K562 (cell line): ENCODE results near the gene TARS1. TPM values are rescaled to one million over a fixed set of nuclear protein-coding genes. Genes with fewer than 3 reads are reported as not detected.

ENCODE experiments used
- ATAC-seq: fragments of 200-7000 bp; cut with Tn5 transposase; 3 replicates; pipeline ENCODE4 v1.9.1; 2020; ENCODE audit warnings: moderate library complexity
- BruUV-seq: library from RNA; stranded (reverse); fragments of 400-500 nt; replicated peaks from 2 replicates; lab custom pipeline; 2021; lab: Mats Ljungman, UMichigan
- CTCF ChIA-PET: fragments of 300-600 bp; formaldehyde crosslinking; extraction: SDS; loops from one replicate; lab custom pipeline; 2021; ENCODE audit warnings: low intra/inter-chr PET ratio; lab: Yijun Ruan, JAX
- POLR2A ChIA-PET: fragments of 300-600, 350-650 bp; sonication (Branson Sonifier 250); formaldehyde crosslinking; extraction: SDS; loops from one replicate; lab custom pipeline; 2021; ENCODE audit warnings: antibody characterized with exemption, inconsistent platforms; lab: Yijun Ruan, JAX
- DNase-seq, 4 experiments: peaks; one replicate each; pipeline versions ENCODE4 v3.0.0 to v3.0.0-alpha.2; 2011 to 2018; ENCODE audit warnings: low spot score in 3 of 4, mixed read lengths in 3 of 4; ENCODE audit errors: extremely low read depth in 1 of 4
- FAIRE-seq: peaks from 2 replicates; lab custom pipeline; 2011; peaks lifted over from hg19 to GRCh38; lab: Jason Lieb, UNC
- H2AFZ ChIP-seq: 2 replicates; pipeline ENCODE4 v1.6.0; 2011; ENCODE audit warnings: low read depth, low read length, control low read depth, inconsistent platforms
- H3K27ac ChIP-seq: fragments of 200-600 bp; 3 replicates; pipeline ENCODE4 v1.8.0; 2011; ENCODE audit warnings: low read depth, mild to moderate bottlenecking, control low read depth, inconsistent platforms, low read length, moderate library complexity, mixed read lengths; ENCODE audit errors: extremely low read depth
- H3K27me3 ChIP-seq, 2 experiments: fragments of 300-600 bp in 1 of 2; 2 replicates in 1 of 2; 3 replicates in 1 of 2; pipeline versions ENCODE4 v1.6.0 to v1.8.0; 2011; ENCODE audit warnings: inconsistent platforms in 2 of 2, low read length in 2 of 2, mild to moderate bottlenecking in 1 of 2, mixed read lengths in 1 of 2, moderate library complexity in 1 of 2; ENCODE audit not compliant: control insufficient read depth in 2 of 2, insufficient read depth in 2 of 2
- H3K36me3 ChIP-seq: fragments of 300-600 bp; 3 replicates; pipeline ENCODE4 v1.8.0; 2011; ENCODE audit warnings: mild to moderate bottlenecking, low read length, inconsistent platforms; ENCODE audit not compliant: control insufficient read depth, insufficient read depth
- H3K4me1 ChIP-seq, 2 experiments: fragments of 200-600 bp in 1 of 2; replicated peaks in 1 of 2; 2 replicates in 1 of 2; 3 replicates in 1 of 2; pipeline versions ENCODE4 v1.5.1 to v1.8.0; 2011; ENCODE audit warnings: inconsistent platforms in 2 of 2, low read length in 2 of 2, mild to moderate bottlenecking in 1 of 2, mixed read lengths in 1 of 2, moderate library complexity in 1 of 2; ENCODE audit not compliant: control insufficient read depth in 2 of 2, insufficient read depth in 2 of 2
- H3K4me2 ChIP-seq: 2 replicates; pipeline ENCODE4 v1.6.1; 2011; ENCODE audit warnings: low read length, control low read depth, inconsistent platforms, mixed read lengths; ENCODE audit not compliant: insufficient read depth
- H3K4me3 ChIP-seq: fragments of 200-600 bp; sonication (generic), shearing (Covaris generic); 2 replicates; pipeline ENCODE4 v1.5.1; 2016; ENCODE audit warnings: control low read depth, inconsistent platforms
- H3K79me2 ChIP-seq: fragments of 200-600 bp; 3 replicates; pipeline ENCODE4 v1.8.0; 2011; ENCODE audit warnings: low read length, inconsistent platforms; ENCODE audit not compliant: control insufficient read depth, insufficient read depth
- H3K9ac ChIP-seq, 2 experiments: 2 replicates each; pipeline versions ENCODE4 v1.6.0 to v1.6.1; 2011; ENCODE audit warnings: low read depth in 2 of 2, low read length in 2 of 2, control low read depth in 1 of 2, inconsistent platforms in 1 of 2, mild to moderate bottlenecking in 1 of 2, mixed read lengths in 1 of 2; ENCODE audit not compliant: insufficient read depth in 1 of 2
- H3K9me1 ChIP-seq: one replicate; pipeline ENCODE4 v1.6.0; 2011; ENCODE audit warnings: inconsistent platforms, mild to moderate bottlenecking, low read length, moderate library complexity; ENCODE audit not compliant: control insufficient read depth, insufficient read depth
- H3K9me3 ChIP-seq: replicated peaks from 2 replicates; pipeline ENCODE4 v1.5.1; 2011; ENCODE audit warnings: low read depth, low read length, inconsistent platforms; ENCODE audit not compliant: control insufficient read depth, insufficient read depth
- H4K20me1 ChIP-seq: replicated peaks from 2 replicates; pipeline ENCODE4 v1.6.1; 2011; ENCODE audit warnings: low read length, inconsistent platforms, mixed read lengths; ENCODE audit not compliant: control insufficient read depth, insufficient read depth
- CHD4 ChIP-seq: fragments of 200-600 bp; sonication (generic); IDR thresholded peaks from 3 replicates; pipeline ENCODE4 v1.6.1; 2012; ENCODE audit warnings: low read depth, mild to moderate bottlenecking, mixed read lengths, low read length, inconsistent platforms; ENCODE audit not compliant: insufficient read depth, insufficient replicate concordance, poor library complexity, severe bottlenecking
- ELF4 ChIP-seq: fragments of 450-650 bp; formaldehyde crosslinking; IDR thresholded peaks from 2 replicates; pipeline ENCODE4 v1.4.0; 2022; ENCODE audit warnings: missing genetic modification characterization
- HNRNPH1 ChIP-seq: fragments of 200-400 bp; formaldehyde crosslinking; optimal IDR thresholded peaks from 2 replicates; pipeline ENCODE3; 2017; ENCODE audit warnings: low read depth, mild to moderate bottlenecking, low read length, moderate library complexity
- KAT2B ChIP-seq: IDR thresholded peaks from one replicate; pipeline ENCODE4 v1.6.1; 2012; ENCODE audit warnings: low read depth, mild to moderate bottlenecking, control low read depth, inconsistent platforms, low read length, moderate library complexity
- MEF2D ChIP-seq: conservative IDR thresholded peaks from 2 replicates; pipeline ENCODE4 v1.6.1; 2016; ENCODE audit warnings: low read depth, missing genetic modification characterization, missing compliant biosample characterization
- NFXL1 ChIP-seq: fragments of 450-650 bp; formaldehyde crosslinking; IDR thresholded peaks from 2 replicates; pipeline ENCODE4 v1.4.0; 2021; ENCODE audit warnings: mild to moderate bottlenecking
- SREBF2 ChIP-seq: sonication (generic); formaldehyde crosslinking; IDR thresholded peaks from 2 replicates; pipeline ENCODE4 v1.4.0; 2020; ENCODE audit warnings: mild to moderate bottlenecking, missing genetic modification reagents
- TOE1 ChIP-seq, 2 experiments: fragments of 450-650 bp in 1 of 2; sonication (generic) in 1 of 2; formaldehyde crosslinking in 1 of 2; IDR thresholded peaks; 2 replicates each; pipeline versions ENCODE4 v1.7.1 to v1.8.0; 2016 to 2022; ENCODE audit warnings: borderline replicate concordance in 2 of 2, mild to moderate bottlenecking in 2 of 2, antibody characterized with exemption in 1 of 2, inconsistent platforms in 1 of 2, low read depth in 1 of 2, missing genetic modification reagents in 1 of 2, moderate library complexity in 1 of 2
- ZNF282 ChIP-seq: sonication (generic); formaldehyde crosslinking; IDR thresholded peaks from 2 replicates; pipeline ENCODE4 v1.8.1; 2023; ENCODE audit warnings: missing genetic modification reagents
- WGBS: fragments of 100-300 bp; shearing (Covaris generic); methylation state at CpG from one replicate; pipeline ENCODE4 v1.1.6; 2016; ENCODE audit warnings: low coverage, mixed read lengths; ENCODE audit not compliant: insufficient coverage; ENCODE audit errors: missing lambda C conversion rate; 5-methylcytosine and 5-hydroxymethylcytosine counted together
- in situ Hi-C: fragments of 300-500 bp; cut with MboI; formaldehyde crosslinking; loops from 4 replicates; pipeline ENCODE4 v1.15.0; 2018; ENCODE audit warnings: inconsistent platforms, mixed read lengths
- intact Hi-C: fragments of 100-400 bp; cut with micrococcal nuclease; formaldehyde crosslinking; loops from 2 replicates; pipeline ENCODE4 v1.14.2; 2022
- polyA plus RNA-seq, 8 experiments: library from polyadenylated mRNA; depleted of rRNA in 4 of 8; stranded (reverse) in 5 of 8; unstranded in 3 of 8; fragments of >200 nt; fragmentation: Nextera tagmentation in 2 of 8; fragmentation: Illumina TruSeq in 1 of 8; extraction: Ambion mirVana in 2 of 8; extraction: Trizol in 1 of 8; gene quantifications; 2 replicates each; pipeline versions ENCODE4 v1.2.1 to v1.2.3, GENCODE V29; 2011 to 2014; ENCODE audit warnings: inconsistent platforms in 1 of 8, missing spikeins in 1 of 8
- total RNA-seq, 7 experiments: library from RNA; depleted of rRNA in 6 of 7; stranded (reverse); fragments of >200 nt in 6 of 7; fragmentation: Illumina TruSeq in 2 of 7; extraction: Trizol in 2 of 7; gene quantifications; 2 replicates each; pipeline versions ENCODE4 v1.2.1 to v1.2.3, GENCODE V29; 2011 to 2021; ENCODE audit warnings: low replicate concordance in 1 of 7
- TF ChIP-seq, protein P1 (sequence below): sonication (generic); formaldehyde crosslinking; IDR thresholded peaks from 2 replicates; pipeline ENCODE4 v1.9.0; 2022; ENCODE audit warnings: mild to moderate bottlenecking, missing genetic modification reagents
- TF ChIP-seq, protein P2 (sequence below): fragments of 250-450 bp; sonication (Bioruptor Pico); IDR thresholded peaks from 2 replicates; pipeline ENCODE4 v1.8.0; 2021; ENCODE audit warnings: mild to moderate bottlenecking, moderate library complexity
- TF ChIP-seq, protein P3 (sequence below): fragments of 450-650 bp; formaldehyde crosslinking; IDR thresholded peaks from 2 replicates; pipeline ENCODE4 v1.4.0; 2020; ENCODE audit warnings: mild to moderate bottlenecking, moderate library complexity
- TF ChIP-seq, protein P4 (sequence below): fragments of 200-800 bp; sonication (Bioruptor generic); IDR thresholded peaks from 2 replicates; pipeline ENCODE4 v1.6.1; 2016; ENCODE audit warnings: missing genetic modification characterization, missing compliant biosample characterization

TARS1 gene
- total and polyA plus RNA-seq, 9 of the 15 experiments (the other 6 are each of a cell fraction or from before 2014, with no cell fraction given) = 263 to 518 (median 439) TPM

DNA sequence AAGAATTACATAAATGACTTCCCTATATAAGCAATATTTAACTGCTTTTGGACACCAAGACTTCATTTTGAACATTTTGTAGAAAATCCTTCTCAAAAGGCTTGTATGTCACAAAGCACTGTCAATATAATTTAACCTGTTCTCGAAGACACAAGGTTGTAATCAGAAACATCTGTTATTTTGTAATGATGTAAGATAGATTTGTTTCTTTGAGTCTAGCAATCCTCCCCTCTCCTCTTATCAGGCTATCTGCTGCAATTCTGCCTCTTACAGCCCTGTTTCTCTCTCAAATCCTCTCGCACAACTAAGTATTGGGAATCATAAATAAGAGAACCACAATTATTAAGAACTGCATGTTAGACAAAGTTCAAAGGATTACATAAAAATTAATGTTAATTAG lies 18.6 kb upstream of the TARS1 start:
- ATAC-seq (no peak), DNase-seq (no peak), FAIRE-seq (peak; percentile 37)
- WGBS = 5% methylated on average over 2 of the region's 2 CpGs
- ChIA-PET POLR2A (interaction anchor here (1.3 kb wide), 1 partner anchor 9 kb away, joined by 6 read pairs; no protein-coding TSS in a partner anchor), CTCF (no interaction called here)
- Histone ChIP-seq H3K4me1 (no peaks in the 10 kb centered on the region), H3K27me3 (peaks cover 0 to 3% of the 10 kb centered on the region in 2 experiments; a peak in 2 of 5 replicates), H3K9me3 (no peaks in the 10 kb centered on the region), H3K9me1 (no peaks in the 10 kb centered on the region), H2AFZ (no peak overlapping the region), H3K36me3 (no peaks in the 10 kb centered on the region), H3K4me2 (no peak overlapping the region), H3K9ac (no peak overlapping the region), H3K79me2 (no peaks in the 10 kb centered on the region), H4K20me1 (no peaks in the 10 kb centered on the region), H3K27ac (no peak overlapping the region), H3K4me3 (no peak overlapping the region)
- no TSS peak for BruUV-seq
- TF ChIP-seq HNRNPH1 = no peak
- TF ChIP-seq, protein P1, sequence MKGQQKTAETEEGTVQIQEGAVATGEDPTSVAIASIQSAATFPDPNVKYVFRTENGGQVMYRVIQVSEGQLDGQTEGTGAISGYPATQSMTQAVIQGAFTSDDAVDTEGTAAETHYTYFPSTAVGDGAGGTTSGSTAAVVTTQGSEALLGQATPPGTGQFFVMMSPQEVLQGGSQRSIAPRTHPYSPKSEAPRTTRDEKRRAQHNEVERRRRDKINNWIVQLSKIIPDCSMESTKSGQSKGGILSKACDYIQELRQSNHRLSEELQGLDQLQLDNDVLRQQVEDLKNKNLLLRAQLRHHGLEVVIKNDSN = no peak
- TF ChIP-seq, protein P2, sequence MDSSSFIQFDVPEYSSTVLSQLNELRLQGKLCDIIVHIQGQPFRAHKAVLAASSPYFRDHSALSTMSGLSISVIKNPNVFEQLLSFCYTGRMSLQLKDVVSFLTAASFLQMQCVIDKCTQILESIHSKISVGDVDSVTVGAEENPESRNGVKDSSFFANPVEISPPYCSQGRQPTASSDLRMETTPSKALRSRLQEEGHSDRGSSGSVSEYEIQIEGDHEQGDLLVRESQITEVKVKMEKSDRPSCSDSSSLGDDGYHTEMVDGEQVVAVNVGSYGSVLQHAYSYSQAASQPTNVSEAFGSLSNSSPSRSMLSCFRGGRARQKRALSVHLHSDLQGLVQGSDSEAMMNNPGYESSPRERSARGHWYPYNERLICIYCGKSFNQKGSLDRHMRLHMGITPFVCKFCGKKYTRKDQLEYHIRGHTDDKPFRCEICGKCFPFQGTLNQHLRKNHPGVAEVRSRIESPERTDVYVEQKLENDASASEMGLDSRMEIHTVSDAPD (CRISPR knock-in tag) = no peak
- no peak for TF ChIP-seq TOE1 (IDR thresholded peaks at IDR 0.05; ENCODE audit: borderline replicate concordance)
- no peak for TF ChIP-seq TOE1 (CRISPR knock-in tag; IDR thresholded peaks at IDR 0.05; ENCODE audit: borderline replicate concordance, low read depth)
- TF ChIP-seq, protein P3, sequence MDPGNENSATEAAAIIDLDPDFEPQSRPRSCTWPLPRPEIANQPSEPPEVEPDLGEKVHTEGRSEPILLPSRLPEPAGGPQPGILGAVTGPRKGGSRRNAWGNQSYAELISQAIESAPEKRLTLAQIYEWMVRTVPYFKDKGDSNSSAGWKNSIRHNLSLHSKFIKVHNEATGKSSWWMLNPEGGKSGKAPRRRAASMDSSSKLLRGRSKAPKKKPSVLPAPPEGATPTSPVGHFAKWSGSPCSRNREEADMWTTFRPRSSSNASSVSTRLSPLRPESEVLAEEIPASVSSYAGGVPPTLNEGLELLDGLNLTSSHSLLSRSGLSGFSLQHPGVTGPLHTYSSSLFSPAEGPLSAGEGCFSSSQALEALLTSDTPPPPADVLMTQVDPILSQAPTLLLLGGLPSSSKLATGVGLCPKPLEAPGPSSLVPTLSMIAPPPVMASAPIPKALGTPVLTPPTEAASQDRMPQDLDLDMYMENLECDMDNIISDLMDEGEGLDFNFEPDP (CRISPR knock-in tag) = no peak
- no peak for TF ChIP-seq SREBF2 (CRISPR knock-in tag)
- no peak for TF ChIP-seq NFXL1
- no peak for TF ChIP-seq KAT2B
- no peak for TF ChIP-seq ZNF282
- TF ChIP-seq, protein P4, sequence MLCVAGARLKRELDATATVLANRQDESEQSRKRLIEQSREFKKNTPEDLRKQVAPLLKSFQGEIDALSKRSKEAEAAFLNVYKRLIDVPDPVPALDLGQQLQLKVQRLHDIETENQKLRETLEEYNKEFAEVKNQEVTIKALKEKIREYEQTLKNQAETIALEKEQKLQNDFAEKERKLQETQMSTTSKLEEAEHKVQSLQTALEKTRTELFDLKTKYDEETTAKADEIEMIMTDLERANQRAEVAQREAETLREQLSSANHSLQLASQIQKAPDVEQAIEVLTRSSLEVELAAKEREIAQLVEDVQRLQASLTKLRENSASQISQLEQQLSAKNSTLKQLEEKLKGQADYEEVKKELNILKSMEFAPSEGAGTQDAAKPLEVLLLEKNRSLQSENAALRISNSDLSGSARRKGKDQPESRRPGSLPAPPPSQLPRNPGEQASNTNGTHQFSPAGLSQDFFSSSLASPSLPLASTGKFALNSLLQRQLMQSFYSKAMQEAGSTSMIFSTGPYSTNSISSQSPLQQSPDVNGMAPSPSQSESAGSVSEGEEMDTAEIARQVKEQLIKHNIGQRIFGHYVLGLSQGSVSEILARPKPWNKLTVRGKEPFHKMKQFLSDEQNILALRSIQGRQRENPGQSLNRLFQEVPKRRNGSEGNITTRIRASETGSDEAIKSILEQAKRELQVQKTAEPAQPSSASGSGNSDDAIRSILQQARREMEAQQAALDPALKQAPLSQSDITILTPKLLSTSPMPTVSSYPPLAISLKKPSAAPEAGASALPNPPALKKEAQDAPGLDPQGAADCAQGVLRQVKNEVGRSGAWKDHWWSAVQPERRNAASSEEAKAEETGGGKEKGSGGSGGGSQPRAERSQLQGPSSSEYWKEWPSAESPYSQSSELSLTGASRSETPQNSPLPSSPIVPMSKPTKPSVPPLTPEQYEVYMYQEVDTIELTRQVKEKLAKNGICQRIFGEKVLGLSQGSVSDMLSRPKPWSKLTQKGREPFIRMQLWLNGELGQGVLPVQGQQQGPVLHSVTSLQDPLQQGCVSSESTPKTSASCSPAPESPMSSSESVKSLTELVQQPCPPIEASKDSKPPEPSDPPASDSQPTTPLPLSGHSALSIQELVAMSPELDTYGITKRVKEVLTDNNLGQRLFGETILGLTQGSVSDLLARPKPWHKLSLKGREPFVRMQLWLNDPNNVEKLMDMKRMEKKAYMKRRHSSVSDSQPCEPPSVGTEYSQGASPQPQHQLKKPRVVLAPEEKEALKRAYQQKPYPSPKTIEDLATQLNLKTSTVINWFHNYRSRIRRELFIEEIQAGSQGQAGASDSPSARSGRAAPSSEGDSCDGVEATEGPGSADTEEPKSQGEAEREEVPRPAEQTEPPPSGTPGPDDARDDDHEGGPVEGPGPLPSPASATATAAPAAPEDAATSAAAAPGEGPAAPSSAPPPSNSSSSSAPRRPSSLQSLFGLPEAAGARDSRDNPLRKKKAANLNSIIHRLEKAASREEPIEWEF = no peak
- no peak for TF ChIP-seq ELF4 (CRISPR knock-in tag)
- TF ChIP-seq MEF2D = no peak
- TF ChIP-seq CHD4 = no peak
- intact Hi-C loops = loop anchor here (5.0 kb wide), 1 partner anchor 715 kb away; no protein-coding TSS in a partner anchor
- in situ Hi-C loops = no loop called here
